Panc1 (cell line): ENCODE results near the gene CASP9.
"Not testable (repeated sequence)": the region's sequence is repeated elsewhere in the genome, so short reads cannot be mapped to it uniquely, and the experiment has no call there.

Experiments used
- CTCF ChIP-seq: fragments of 450-650 bp; IDR thresholded peaks from 2 replicates; pipeline ENCODE4 v1.5.1; 2017; ENCODE audit warnings: mild to moderate bottlenecking
- POLR2AphosphoS5 ChIP-seq: IDR thresholded peaks from 2 replicates; pipeline ENCODE4 v1.6.1; 2012; ENCODE audit warnings: mild to moderate bottlenecking, low read depth, low read length, moderate library complexity
- REST ChIP-seq, 2 experiments: IDR thresholded peaks; 2 replicates each; pipeline ENCODE4 v1.6.1; 2011 to 2012; ENCODE audit warnings: low read depth in 2 of 2, control low read depth in 1 of 2, low read length in 1 of 2, mild to moderate bottlenecking in 1 of 2, moderate library complexity in 1 of 2; ENCODE audit not compliant: insufficient read depth in 1 of 2
- TCF7L2 ChIP-seq: IDR thresholded peaks from 2 replicates; pipeline ENCODE4 v1.6.1; 2011; ENCODE audit warnings: mild to moderate bottlenecking, low read depth, low read length, inconsistent platforms

GRCh38 chr1:15491010-15491409, 33.0 kb downstream of the CASP9 start:
- not testable (repeated sequence) for TF ChIP-seq CTCF; REST (IDR thresholded peaks at IDR 0.05; ENCODE audit: insufficient read depth in 1 of 2, low read depth in 2 of 2, low read length in 1 of 2); POLR2AphosphoS5; TCF7L2
